NCI-H146 treated with DMSO at 0.1 percent for 48 hours (cell line): ENCODE measurements around the gene CHD8.
"Not testable (repeated sequence)": the region's sequence is repeated elsewhere in the genome, so short reads cannot be mapped to it uniquely, and the experiment has no call there.

Experiments
- DNase-seq: peaks from one replicate; lab custom pipeline; 2025; ENCODE audit not compliant: unreplicated experiment; lab: John Stamatoyannopoulos, UW

CHD8 gene

GRCh38 chr14:21379338-21379737 is 76.6 kb downstream of the CHD8 start:
- DNase-seq: no peak

GRCh38 chr14:21373980-21374379 is 81.9 kb downstream of the CHD8 start:
- no peak for DNase-seq

DNA sequence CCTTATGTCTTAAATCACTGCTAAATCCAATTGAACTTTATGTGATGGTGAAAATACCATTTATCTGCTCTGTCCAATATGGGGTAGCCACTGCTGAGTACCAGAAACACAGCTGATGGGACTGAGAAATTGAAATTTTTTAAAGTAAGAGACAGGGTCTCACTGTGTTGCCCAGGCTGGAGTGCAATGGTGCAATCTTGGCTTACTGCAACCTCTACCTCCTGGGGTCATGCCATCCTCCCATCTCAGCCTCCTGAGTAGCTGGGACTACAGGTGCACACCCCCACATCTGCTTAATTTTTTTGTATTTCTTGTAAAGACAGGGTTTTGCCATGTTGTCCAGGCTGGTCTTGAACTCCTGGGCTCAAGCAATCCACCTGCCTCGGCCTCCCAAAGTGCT is 83.1 kb downstream of the CHD8 start:
- not testable (repeated sequence) for DNase-seq

DNA sequence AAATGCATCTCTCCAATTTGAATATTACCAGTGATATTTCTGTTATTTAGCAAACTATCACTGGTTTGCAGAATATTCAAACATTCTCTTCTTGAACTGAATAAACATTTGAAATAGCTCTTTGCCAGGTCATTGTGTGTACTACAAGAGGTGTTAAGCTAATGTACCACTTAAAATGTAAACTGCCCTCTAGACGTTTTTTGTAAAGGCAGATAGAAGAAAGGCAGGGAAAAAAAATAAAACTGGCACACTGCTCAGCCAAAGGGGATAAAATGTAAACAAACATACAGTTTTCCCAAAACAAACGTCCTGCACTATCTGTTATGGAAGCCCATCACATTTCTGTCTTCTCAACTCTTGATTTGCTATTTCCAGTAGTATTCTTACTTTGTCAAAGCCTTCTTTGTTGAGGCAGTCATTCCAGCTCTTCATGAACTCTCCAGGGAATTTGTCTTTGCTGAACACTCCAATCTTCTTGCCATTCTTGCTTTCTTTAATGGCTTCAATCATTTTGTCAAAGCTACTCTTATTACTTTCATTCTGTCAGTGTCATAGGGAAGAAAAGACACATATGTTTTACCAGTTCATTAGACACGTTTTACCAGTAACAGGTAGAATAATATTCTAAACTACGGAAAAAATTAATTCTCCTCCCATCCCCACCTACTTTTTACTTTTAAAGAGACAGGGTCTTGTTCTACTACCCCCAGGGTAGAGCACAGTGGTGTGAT is 85.8 kb downstream of the CHD8 start:
- no peak for DNase-seq

DNA sequence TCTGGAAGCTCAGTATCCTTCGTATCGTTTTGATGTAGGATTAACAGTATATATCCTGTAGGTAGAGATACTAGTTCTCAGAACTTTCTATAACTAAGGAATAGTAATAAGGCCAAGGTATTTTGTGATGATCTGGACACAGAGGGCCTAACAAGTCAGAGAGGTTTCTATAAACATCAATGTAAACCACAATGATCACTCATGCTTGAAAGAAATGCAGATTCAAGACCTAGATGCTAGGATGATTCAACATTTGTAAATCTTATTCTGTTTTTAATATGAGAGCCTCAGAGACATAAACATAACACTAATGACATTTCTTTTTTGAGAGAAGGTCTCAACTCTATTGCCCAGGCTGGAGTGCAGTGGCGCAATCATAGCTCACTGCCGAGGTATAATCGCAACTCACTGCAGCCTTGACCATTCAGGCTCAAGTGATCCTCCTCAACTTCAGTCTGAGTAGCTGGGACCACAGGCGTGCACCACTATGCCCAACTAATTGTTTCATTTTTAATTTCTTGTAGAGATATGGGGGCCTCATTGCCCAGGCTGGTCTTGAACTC is 88.3 kb downstream of the CHD8 start:
- DNase-seq: no peak

DNA sequence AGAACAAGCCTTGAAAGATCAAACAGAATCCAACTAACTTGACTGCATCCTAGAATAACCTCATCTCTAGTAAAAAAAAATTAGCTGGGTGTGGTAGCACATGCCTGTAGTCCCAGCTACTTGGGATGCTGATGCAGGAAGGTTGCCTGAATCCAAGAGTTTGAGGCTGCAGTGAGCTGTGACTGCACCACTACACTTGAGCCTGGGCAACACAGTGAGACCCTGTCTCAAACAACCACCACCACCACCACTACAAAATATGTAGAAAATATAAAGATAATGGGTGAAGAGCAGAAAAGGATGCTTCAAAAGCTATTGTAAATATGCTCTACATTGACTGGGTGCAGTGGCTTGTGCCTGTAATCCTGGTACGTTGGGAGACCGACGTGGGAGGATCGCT is 99.4 kb downstream of the CHD8 start:
- no peak for DNase-seq

GRCh38 chr14:21352587-21352986 is 103.3 kb downstream of the CHD8 start:
- no peak for DNase-seq

- no peak for DNase-seq
Observed at GRCh38 chr14:21350539-21350938, 105.4 kb downstream of the CHD8 start.

DNA sequence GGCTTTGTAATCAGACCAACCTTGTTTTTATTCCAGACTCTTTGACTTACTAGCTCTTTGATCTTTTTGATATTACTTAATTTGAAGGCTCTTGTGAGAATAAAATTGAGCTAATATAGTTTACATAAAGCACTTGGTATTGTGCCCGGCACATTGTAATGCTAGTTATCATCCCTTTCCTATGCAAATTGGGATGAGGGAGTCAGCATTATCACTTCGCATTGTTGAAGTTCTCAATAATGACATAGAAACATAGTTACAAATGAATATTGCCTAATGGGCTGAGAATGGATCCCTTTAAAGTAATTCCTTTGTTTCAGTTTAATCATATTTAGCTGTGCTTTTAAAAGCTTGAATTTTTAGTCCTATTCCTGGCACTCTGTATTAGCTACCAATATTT is 108.7 kb downstream of the CHD8 start:
- no peak for DNase-seq

DNA sequence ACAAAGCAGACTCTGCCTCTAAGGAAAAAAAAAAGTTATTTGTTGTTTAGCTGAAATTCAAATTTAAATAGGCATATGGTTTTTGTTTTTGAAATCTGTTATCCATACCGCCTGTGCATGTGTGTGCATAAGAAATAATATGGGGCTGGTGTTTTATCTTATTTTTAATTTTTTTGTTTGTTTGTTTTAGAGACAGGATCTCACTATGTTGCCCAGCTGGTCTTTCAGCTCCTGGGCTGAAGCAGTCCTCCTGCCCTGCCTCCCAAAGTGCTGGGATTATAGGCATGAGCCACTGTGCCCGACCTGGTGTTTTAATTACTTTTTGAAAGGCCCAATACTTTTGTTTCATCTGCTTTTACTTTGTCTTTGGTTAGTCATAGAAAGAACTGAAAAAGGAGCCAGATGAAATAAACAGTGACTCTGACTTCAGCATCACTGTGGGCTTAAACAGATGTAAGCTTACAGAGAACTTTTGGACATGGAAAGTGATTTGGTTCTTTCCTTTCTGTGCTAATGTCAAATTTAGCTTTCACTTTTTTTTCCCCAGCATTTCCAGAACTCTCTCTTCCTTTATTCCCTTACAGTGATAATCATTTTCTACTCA is 109.3 kb downstream of the CHD8 start:
- DNase-seq: no peak

- no peak for DNase-seq
Observed at GRCh38 chr14:21343035-21343794, 112.7 kb downstream of the CHD8 start.
